ENCODE measurements around the gene CCDC78. TPM values are rescaled to one million over a fixed set of nuclear protein-coding genes. Genes with fewer than 3 reads are reported as not detected.

The CCDC78 gene
- total and polyA plus RNA-seq, 2 of the 13 experiments (the other 11 are each of a cell fraction or from before 2014, with no cell fraction given) = 0.53 to 1.5 TPM

- TF ChIP-seq EHMT2 (IDR thresholded peaks at IDR 0.05; ENCODE audit: borderline replicate concordance, low read depth, low read length) = no peak
- TF ChIP-seq PAWR (CRISPR knock-in tag; IDR thresholded peaks at IDR 0.05; ENCODE audit: borderline replicate concordance) = no peak
- TF ChIP-seq POLR2AphosphoS2 (IDR thresholded peaks at IDR 0.05; ENCODE audit: low read depth, low read length) = no peak
- TF ChIP-seq GMEB1 (CRISPR knock-in tag; IDR thresholded peaks at IDR 0.05; ENCODE audit: borderline replicate concordance) = peak; percentile 95
- peak; percentile 44 for TF ChIP-seq ETV5 (CRISPR knock-in tag; IDR thresholded peaks at IDR 0.05; ENCODE audit: borderline replicate concordance)
- peak; percentile 82 for TF ChIP-seq ZNF414 (CRISPR knock-in tag; IDR thresholded peaks at IDR 0.05)
- no peak for TF ChIP-seq RFX3 (CRISPR knock-in tag; IDR thresholded peaks at IDR 0.05)
- no peak for TF ChIP-seq PRDM4 (CRISPR knock-in tag; IDR thresholded peaks at IDR 0.05; ENCODE audit: borderline replicate concordance)
- TF ChIP-seq KDM5B (CRISPR knock-in tag; IDR thresholded peaks at IDR 0.05; ENCODE audit: borderline replicate concordance) = peak; percentile 83; the same call in 1 of the 2 replicates
- TF ChIP-seq PLRG1 (conservative IDR thresholded peaks at IDR 0.05) = no peak
- no peak for TF ChIP-seq ZKSCAN1 (IDR thresholded peaks at IDR 0.05; ENCODE audit: low read length)
- TF ChIP-seq MXI1 (IDR thresholded peaks at IDR 0.05; ENCODE audit: borderline replicate concordance, low read depth, low read length) = peak; percentile 96; the same call in 2 of the 3 replicates
- TF ChIP-seq REL (CRISPR knock-in tag; conservative IDR thresholded peaks at IDR 0.05) = no peak
- no peak; the same call in 1 of the 2 replicates for TF ChIP-seq AHR (CRISPR knock-in tag; IDR thresholded peaks at IDR 0.05)
- TF ChIP-seq ZBTB7B (CRISPR knock-in tag; IDR thresholded peaks at IDR 0.05) = peak; percentile 68
- no peak for TF ChIP-seq CBX2 (IDR thresholded peaks at IDR 0.05; ENCODE audit: low read depth, low read length)
- TF ChIP-seq CBX2 (CRISPR knock-in tag; IDR thresholded peaks at IDR 0.05; ENCODE audit: low read depth) = no peak
- no peak for TF ChIP-seq CREBL2 (CRISPR knock-in tag; IDR thresholded peaks at IDR 0.05; ENCODE audit: borderline replicate concordance)
- no peak; the same call in 1 of the 2 replicates for TF ChIP-seq ZNF225 (CRISPR knock-in tag; IDR thresholded peaks at IDR 0.05)
- TF ChIP-seq TCF7L2 (IDR thresholded peaks at IDR 0.05; ENCODE audit: low read depth, low read length) = no peak
- TF ChIP-seq KLF6 (CRISPR knock-in tag; IDR thresholded peaks at IDR 0.05) = peak; percentile 87
- peak; percentile 93; the same call in 1 of the 2 replicates for TF ChIP-seq FOXK1 (CRISPR knock-in tag; IDR thresholded peaks at IDR 0.05; ENCODE audit: borderline replicate concordance, low read depth)
- no peak for TF ChIP-seq ZSCAN30 (CRISPR knock-in tag; IDR thresholded peaks at IDR 0.05)
- TF ChIP-seq ZNF678 (CRISPR knock-in tag; IDR thresholded peaks at IDR 0.05) = no peak
- TF ChIP-seq ZZZ3 (CRISPR knock-in tag; IDR thresholded peaks at IDR 0.05; ENCODE audit: borderline replicate concordance) = peak; percentile 84
- peak; percentile 43; the same call in 1 of the 2 replicates for TF ChIP-seq BATF2 (CRISPR knock-in tag; IDR thresholded peaks at IDR 0.05)
Measured at GRCh38 chr16:740764-741505, 14.7 kb upstream of the CCDC78 start, which contains the start of gene CIAO3 (continued).
